HEK293 (cell line): Measurements from ENCODE around the gene AMIGO1.

Experiments
- CTCF ChIA-PET: fragments of 350-600 bp; formaldehyde crosslinking; extraction: SDS; loops from one replicate; lab custom pipeline; 2021; ENCODE audit warnings: antibody characterized with exemption; lab: Yijun Ruan, JAX
- POLR2A ChIA-PET: fragments of 300-600 bp; formaldehyde crosslinking; extraction: SDS; loops from one replicate; lab custom pipeline; 2020; ENCODE audit warnings: antibody characterized with exemption, inconsistent platforms; lab: Yijun Ruan, JAX
- H3K27ac ChIP-seq: fragments of 200-500 bp; sonication (Bioruptor generic); 2 replicates; pipeline ENCODE4 v1.5.1; 2014; ENCODE audit warnings: low read depth, low read length, control low read depth, inconsistent platforms; ENCODE audit errors: extremely low read depth
- H3K36me3 ChIP-seq, 2 experiments: fragments of 200-500 bp in 1 of 2; sonication (Bioruptor generic) in 1 of 2; 1 replicate in 1 of 2; 2 replicates in 1 of 2; pipeline ENCODE4 v1.5.1; 2014 to 2017; ENCODE audit warnings: inconsistent platforms in 2 of 2, low read length in 2 of 2; ENCODE audit not compliant: control insufficient read depth in 2 of 2, insufficient read depth in 1 of 2
- H3K4me1 ChIP-seq: fragments of 200-500 bp; sonication (Bioruptor generic); 2 replicates; pipeline ENCODE4 v1.5.1; 2014; ENCODE audit warnings: mild to moderate bottlenecking, low read length, inconsistent platforms; ENCODE audit not compliant: control insufficient read depth, insufficient read depth
- H3K4me3 ChIP-seq: 2 replicates; pipeline ENCODE4 v1.5.1; 2011; ENCODE audit warnings: low read depth, mild to moderate bottlenecking, control low read depth, low read length, moderate library complexity
- H3K9me3 ChIP-seq: fragments of 200-500 bp; sonication (Bioruptor generic); 2 replicates; pipeline ENCODE4 v1.5.1; 2014; ENCODE audit warnings: low read depth, low read length, inconsistent platforms; ENCODE audit not compliant: control insufficient read depth, insufficient read depth
- FEZF1 ChIP-seq: fragments of 450-650 bp; formaldehyde crosslinking; IDR thresholded peaks from 2 replicates; pipeline ENCODE4 v1.5.1; 2016; ENCODE audit warnings: missing biosample characterization, missing genetic modification characterization
- GLIS1 ChIP-seq: fragments of 450-650 bp; formaldehyde crosslinking; IDR thresholded peaks from 2 replicates; pipeline ENCODE4 v1.5.1; 2016; ENCODE audit warnings: missing biosample characterization, missing genetic modification characterization
- GLIS2 ChIP-seq: fragments of 450-650 bp; formaldehyde crosslinking; IDR thresholded peaks from 2 replicates; pipeline ENCODE4 v1.5.1; 2016; ENCODE audit warnings: missing biosample characterization, missing genetic modification characterization
- KLF1 ChIP-seq: fragments of 450-650 bp; formaldehyde crosslinking; IDR thresholded peaks from 2 replicates; pipeline ENCODE4 v1.5.1; 2016; ENCODE audit warnings: missing biosample characterization, missing genetic modification characterization
- OVOL3 ChIP-seq: fragments of 450-650 bp; formaldehyde crosslinking; IDR thresholded peaks from 2 replicates; pipeline ENCODE4 v1.5.1; 2016; ENCODE audit warnings: missing biosample characterization, missing genetic modification characterization
- SALL2 ChIP-seq: fragments of 450-650 bp; formaldehyde crosslinking; IDR thresholded peaks from 2 replicates; pipeline ENCODE4 v1.5.0; 2017; ENCODE audit warnings: missing biosample characterization, mild to moderate bottlenecking, missing genetic modification characterization, borderline replicate concordance
- SCRT2 ChIP-seq: fragments of 450-650 bp; formaldehyde crosslinking; IDR thresholded peaks from 2 replicates; pipeline ENCODE4 v1.5.1; 2016; ENCODE audit warnings: missing biosample characterization, missing genetic modification characterization
- ZFHX2 ChIP-seq: fragments of 450-650 bp; formaldehyde crosslinking; conservative IDR thresholded peaks from 2 replicates; pipeline ENCODE4 v1.5.1; 2016; ENCODE audit warnings: missing biosample characterization, missing genetic modification characterization
- ZIC2 ChIP-seq: fragments of 450-650 bp; formaldehyde crosslinking; IDR thresholded peaks from 2 replicates; pipeline ENCODE4 v1.5.1; 2016; ENCODE audit warnings: missing biosample characterization, missing genetic modification characterization
- ZNF133 ChIP-seq: fragments of 450-650 bp; formaldehyde crosslinking; IDR thresholded peaks from 2 replicates; pipeline ENCODE4 v1.5.1; 2016; ENCODE audit warnings: missing biosample characterization, missing genetic modification characterization
- ZNF239 ChIP-seq: fragments of 450-650 bp; formaldehyde crosslinking; IDR thresholded peaks from 2 replicates; pipeline ENCODE4 v1.5.1; 2016; ENCODE audit warnings: missing biosample characterization, missing genetic modification characterization
- ZNF324 ChIP-seq: fragments of 450-650 bp; formaldehyde crosslinking; IDR thresholded peaks from 2 replicates; pipeline ENCODE4 v1.5.1; 2016; ENCODE audit warnings: missing biosample characterization, missing genetic modification characterization
- ZNF48 ChIP-seq: fragments of 450-650 bp; formaldehyde crosslinking; IDR thresholded peaks from 2 replicates; pipeline ENCODE4 v1.5.1; 2016; ENCODE audit warnings: missing biosample characterization, missing genetic modification characterization
- ZNF529 ChIP-seq: fragments of 450-650 bp; formaldehyde crosslinking; IDR thresholded peaks from 2 replicates; pipeline ENCODE4 v1.5.1; 2017; ENCODE audit warnings: missing genetic modification characterization, missing biosample characterization; ENCODE audit not compliant: insufficient replicate concordance
- ZNF548 ChIP-seq: fragments of 450-650 bp; formaldehyde crosslinking; IDR thresholded peaks from 2 replicates; pipeline ENCODE4 v1.5.1; 2016; ENCODE audit warnings: missing biosample characterization, missing genetic modification characterization
- ZNF623 ChIP-seq: fragments of 450-650 bp; formaldehyde crosslinking; IDR thresholded peaks from 2 replicates; pipeline ENCODE4 v1.5.1; 2016; ENCODE audit warnings: missing biosample characterization, missing genetic modification characterization
- ZNF785 ChIP-seq: fragments of 450-650 bp; formaldehyde crosslinking; IDR thresholded peaks from 2 replicates; pipeline ENCODE4 v1.5.1; 2016; ENCODE audit warnings: missing biosample characterization, missing genetic modification characterization
- ZNF843 ChIP-seq: fragments of 450-650 bp; formaldehyde crosslinking; IDR thresholded peaks from 2 replicates; pipeline ENCODE4 v1.5.1; 2016; ENCODE audit warnings: missing biosample characterization, missing genetic modification characterization
- TF ChIP-seq, protein P1 (sequence below): fragments of 450-650 bp; formaldehyde crosslinking; IDR thresholded peaks from 2 replicates; pipeline ENCODE4 v1.5.1; 2016; ENCODE audit warnings: missing biosample characterization, missing genetic modification characterization, borderline replicate concordance
- TF ChIP-seq, protein P2 (sequence below): fragments of 450-650 bp; formaldehyde crosslinking; IDR thresholded peaks from 2 replicates; pipeline ENCODE4 v1.5.1; 2016; ENCODE audit warnings: missing biosample characterization, missing genetic modification characterization

Gene AMIGO1

DNA sequence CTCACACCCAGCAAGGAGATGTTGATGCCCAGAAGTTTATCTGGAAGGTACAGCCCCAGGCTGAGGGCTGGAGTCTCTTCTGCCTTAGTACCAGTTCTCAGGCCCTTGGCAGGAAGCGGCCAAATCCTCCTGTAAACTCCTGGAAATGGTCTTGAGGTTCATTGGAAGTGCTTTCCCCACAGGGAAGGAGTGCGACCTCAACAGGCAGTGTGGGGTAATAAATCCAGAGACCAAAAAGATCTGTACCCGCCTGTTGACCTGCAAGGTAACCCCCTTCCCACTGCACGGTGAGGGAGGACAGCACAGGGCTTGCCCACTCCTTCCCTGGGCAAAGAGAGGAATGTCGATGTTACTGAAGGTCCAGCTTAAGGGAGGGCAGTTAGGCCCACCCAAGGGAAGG, 21.3 kb downstream of the AMIGO1 start:
- CTCF ChIA-PET: interaction anchor here (0.6 to 36.3 kb wide), 5 partner anchors 11 to 287 kb away, joined by 3 to 1152 read pairs (median 72); partner anchors contain the start of genes AMIGO1 and GPR61
- TF ChIP-seq, protein P1, sequence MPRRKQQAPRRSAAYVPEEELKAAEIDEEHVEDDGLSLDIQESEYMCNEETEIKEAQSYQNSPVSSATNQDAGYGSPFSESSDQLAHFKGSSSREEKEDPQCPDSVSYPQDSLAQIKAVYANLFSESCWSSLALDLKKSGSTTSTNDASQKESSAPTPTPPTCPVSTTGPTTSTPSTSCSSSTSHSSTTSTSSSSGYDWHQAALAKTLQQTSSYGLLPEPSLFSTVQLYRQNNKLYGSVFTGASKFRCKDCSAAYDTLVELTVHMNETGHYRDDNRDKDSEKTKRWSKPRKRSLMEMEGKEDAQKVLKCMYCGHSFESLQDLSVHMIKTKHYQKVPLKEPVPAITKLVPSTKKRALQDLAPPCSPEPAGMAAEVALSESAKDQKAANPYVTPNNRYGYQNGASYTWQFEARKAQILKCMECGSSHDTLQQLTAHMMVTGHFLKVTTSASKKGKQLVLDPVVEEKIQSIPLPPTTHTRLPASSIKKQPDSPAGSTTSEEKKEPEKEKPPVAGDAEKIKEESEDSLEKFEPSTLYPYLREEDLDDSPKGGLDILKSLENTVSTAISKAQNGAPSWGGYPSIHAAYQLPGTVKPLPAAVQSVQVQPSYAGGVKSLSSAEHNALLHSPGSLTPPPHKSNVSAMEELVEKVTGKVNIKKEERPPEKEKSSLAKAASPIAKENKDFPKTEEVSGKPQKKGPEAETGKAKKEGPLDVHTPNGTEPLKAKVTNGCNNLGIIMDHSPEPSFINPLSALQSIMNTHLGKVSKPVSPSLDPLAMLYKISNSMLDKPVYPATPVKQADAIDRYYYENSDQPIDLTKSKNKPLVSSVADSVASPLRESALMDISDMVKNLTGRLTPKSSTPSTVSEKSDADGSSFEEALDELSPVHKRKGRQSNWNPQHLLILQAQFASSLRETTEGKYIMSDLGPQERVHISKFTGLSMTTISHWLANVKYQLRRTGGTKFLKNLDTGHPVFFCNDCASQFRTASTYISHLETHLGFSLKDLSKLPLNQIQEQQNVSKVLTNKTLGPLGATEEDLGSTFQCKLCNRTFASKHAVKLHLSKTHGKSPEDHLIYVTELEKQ (tag by site-specific recombination): no peak
- no peak for TF ChIP-seq ZNF239 (tag by site-specific recombination)
- no peak for TF ChIP-seq ZNF843 (tag by site-specific recombination)
- TF ChIP-seq ZNF324 (tag by site-specific recombination): no peak
- no peak for TF ChIP-seq ZNF133
- TF ChIP-seq ZNF623 (tag by site-specific recombination): no peak
- TF ChIP-seq ZNF785: no peak
- no peak for TF ChIP-seq ZNF529 (tag by site-specific recombination)
- TF ChIP-seq SCRT2 (tag by site-specific recombination): 0 out of 2 replicates have a peak, but pooled peaks have one; percentile 13
- peak; percentile 23; the same call in 1 of the 2 replicates for TF ChIP-seq FEZF1 (tag by site-specific recombination)
- TF ChIP-seq ZNF48 (tag by site-specific recombination): no peak
- TF ChIP-seq KLF1 (tag by site-specific recombination): no peak
- POLR2A ChIA-PET: interaction anchor here (1.3 kb wide), 1 partner anchor 45 kb away, joined by 4 read pairs; no protein-coding TSS in a partner anchor
- Histone ChIP-seq H3K9me3 (no peaks in the 10 kb centered on the region), H3K4me3 (no peak overlapping the region), H3K4me1 (no peaks in the 10 kb centered on the region), H3K27ac (no peak overlapping the region), H3K36me3 (peaks cover 0 to 61% of the 10 kb centered on the region in 2 experiments; a peak in 1 of 3 replicates)

DNA sequence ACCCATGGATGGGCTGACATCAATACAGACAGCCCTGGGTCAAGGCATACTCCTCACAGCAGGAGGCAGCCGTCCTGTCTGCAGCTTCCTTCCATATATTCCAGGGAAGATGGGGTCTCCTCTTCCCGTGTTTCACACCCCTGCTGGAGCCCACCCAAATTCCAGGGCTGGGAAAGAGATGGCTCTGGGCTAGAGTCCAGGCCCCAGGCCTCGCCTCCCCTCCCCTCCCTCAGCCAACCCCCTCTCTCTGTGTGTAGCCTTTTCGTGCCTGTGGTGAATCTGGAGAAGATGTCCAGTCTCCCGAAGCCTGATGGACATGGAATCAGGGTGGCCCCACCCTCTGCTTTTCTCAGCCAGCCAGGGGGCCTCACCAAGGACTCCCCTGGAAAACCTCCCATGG, 22.3 kb downstream of the AMIGO1 start:
- H3K36me3 ChIP-seq: peaks cover 0 to 56% of the 10 kb centered on the region in 2 experiments; a peak in 1 of 3 replicates

DNA sequence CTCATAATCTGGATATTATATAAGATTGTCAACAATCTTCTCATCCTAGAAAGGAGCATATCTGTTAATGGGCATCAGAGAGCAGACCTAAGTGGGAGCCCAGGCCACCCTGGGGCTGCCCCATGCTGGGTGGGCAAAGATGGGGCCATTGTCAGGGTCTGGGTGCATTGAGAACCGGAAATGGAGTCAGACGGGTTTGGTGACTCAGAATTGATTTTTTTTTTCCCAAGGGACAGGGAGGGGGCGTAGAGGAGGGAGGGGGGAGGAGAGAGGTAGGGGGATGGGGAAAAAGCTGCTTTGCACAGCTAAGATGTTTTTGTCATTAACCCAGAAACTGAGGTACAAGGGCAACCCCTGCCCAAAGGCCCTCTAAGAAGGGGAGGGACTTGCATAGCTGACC, 24.5 kb downstream of the AMIGO1 start:
- POLR2A ChIA-PET: interaction anchor here (1.2 kb wide), 1 partner anchor 59 kb away, joined by 3 read pairs; no protein-coding TSS in a partner anchor

More for the DNA sequence above, 22.3 kb downstream of the AMIGO1 start:
- Histone ChIP-seq H3K9me3 (no peaks in the 10 kb centered on the region), H3K27ac (no peak overlapping the region), H3K4me1 (no peaks in the 10 kb centered on the region), H3K4me3 (no peak overlapping the region)
- ChIA-PET CTCF (interaction anchor here (1.1 to 36.3 kb wide), 4 partner anchors 12 to 60 kb away, joined by 3 to 1152 read pairs (median 38); partner anchors contain the start of gene GPR61), POLR2A (no interaction called here)
- TF ChIP-seq GLIS1 (tag by site-specific recombination): peak; percentile 72; the same call in 1 of the 2 replicates
- no peak for TF ChIP-seq SALL2

More for the DNA sequence above, 24.5 kb downstream of the AMIGO1 start:
- H3K27ac ChIP-seq: no peak overlapping the region
- H3K36me3 ChIP-seq: peaks cover 0 to 36% of the 10 kb centered on the region in 2 experiments; a peak in 1 of 3 replicates
- TF ChIP-seq GLIS2 (tag by site-specific recombination): 0 out of 2 replicates have a peak, but pooled peaks have one; percentile 11
- TF ChIP-seq ZIC2 (tag by site-specific recombination): peak; percentile 71
- peak; percentile 31; the same call in 1 of the 2 replicates for TF ChIP-seq ZFHX2
- TF ChIP-seq, protein P2, sequence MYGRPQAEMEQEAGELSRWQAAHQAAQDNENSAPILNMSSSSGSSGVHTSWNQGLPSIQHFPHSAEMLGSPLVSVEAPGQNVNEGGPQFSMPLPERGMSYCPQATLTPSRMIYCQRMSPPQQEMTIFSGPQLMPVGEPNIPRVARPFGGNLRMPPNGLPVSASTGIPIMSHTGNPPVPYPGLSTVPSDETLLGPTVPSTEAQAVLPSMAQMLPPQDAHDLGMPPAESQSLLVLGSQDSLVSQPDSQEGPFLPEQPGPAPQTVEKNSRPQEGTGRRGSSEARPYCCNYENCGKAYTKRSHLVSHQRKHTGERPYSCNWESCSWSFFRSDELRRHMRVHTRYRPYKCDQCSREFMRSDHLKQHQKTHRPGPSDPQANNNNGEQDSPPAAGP (tag by site-specific recombination): peak; percentile 42; the same call in 1 of the 2 replicates
- no peak for TF ChIP-seq OVOL3 (tag by site-specific recombination)
- TF ChIP-seq ZNF548 (tag by site-specific recombination): no peak
- TF ChIP-seq, all 188 proteins: peak for 4
- no peaks in the 10 kb centered on the region for H3K4me1 ChIP-seq
- H3K9me3 ChIP-seq: no peaks in the 10 kb centered on the region
- H3K4me3 ChIP-seq: peak overlapping the region; percentile 60; the same call in 1 of the 2 replicates
- CTCF ChIA-PET: interaction anchor here (0.6 to 36.3 kb wide), 4 partner anchors 8 to 372 kb away, joined by 3 to 1152 read pairs (median 22); partner anchors contain the start of genes CYB561D1 and GPR61
